ENCODE data around the gene FAM20A. TPM values are rescaled to one million over a fixed set of nuclear protein-coding genes. Genes with fewer than 3 reads are reported as not detected.

The FAM20A gene
- total RNA-seq, result 5.2 TPM

GRCh38 chr17:68600931-68601564 lies at the start of gene FAM20A:
Gene FAM20A, minus strand, starts transcription at chr17:68601367. Its CDS starts 701 bp downstream, at chr17:68600666.
- peak within 1 kb of the TSS; percentile 66 to 69 (median 67) for H3K4me3 ChIP-seq (ENCODE audit: low read length in 3 of 3)
- H3K27ac ChIP-seq (ENCODE audit: low read depth, low read length), result peak within 1 kb of the TSS; percentile 79
- H3K27me3 ChIP-seq (ENCODE audit: control insufficient read depth in 3 of 3, insufficient read depth in 3 of 3, low read length in 3 of 3), result peaks cover 9 to 24% (median 22%) of the 10 kb centered on the region in 3 donors
- H3K4me1 ChIP-seq (ENCODE audit: control insufficient read depth in 3 of 3, insufficient read depth in 3 of 3, low read length in 3 of 3), result peaks cover 11 to 19% (median 11%) of the 10 kb centered on the region in 3 donors
- H3K9ac ChIP-seq (ENCODE audit: low read depth in 1 of 3, low read length in 3 of 3), result peak within 1 kb of the TSS; percentile 57 to 74 (median 69)
- no peaks in the 10 kb centered on the region for H3K9me3 ChIP-seq (ENCODE audit: control insufficient read depth in 3 of 3, low read length in 3 of 3)
- H3K36me3 ChIP-seq (ENCODE audit: control insufficient read depth in 3 of 3, insufficient read depth in 3 of 3, low read length in 3 of 3), result no peaks in the 10 kb centered on the region

DNA sequence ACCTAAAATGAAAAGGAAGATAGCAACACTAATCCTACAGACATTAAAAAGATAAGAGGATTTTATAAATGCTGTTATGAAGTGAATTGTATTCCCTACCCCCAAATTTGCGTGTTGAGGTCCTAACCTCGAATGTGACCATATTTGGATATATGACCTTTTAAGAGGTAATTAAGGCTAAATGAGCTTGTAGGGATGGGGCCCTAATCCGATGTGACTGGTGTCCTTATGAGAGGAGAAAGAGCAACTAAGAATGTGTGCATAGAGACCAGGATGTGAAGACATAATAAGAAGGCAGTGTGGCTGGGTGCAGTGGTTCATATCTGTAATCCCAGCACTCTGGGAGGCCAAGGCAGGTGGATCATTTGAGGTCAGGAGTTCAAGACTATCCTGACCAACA lies 48.2 kb upstream of the FAM20A start:
- no peaks in the 10 kb centered on the region for H3K9me3 ChIP-seq (ENCODE audit: control insufficient read depth in 3 of 3, low read length in 3 of 3)
- H3K27me3 ChIP-seq (ENCODE audit: control insufficient read depth in 3 of 3, insufficient read depth in 3 of 3, low read length in 3 of 3), result no peaks in the 10 kb centered on the region
- no peak overlapping the region for H3K4me3 ChIP-seq (ENCODE audit: low read length in 3 of 3)
- H3K36me3 ChIP-seq (ENCODE audit: control insufficient read depth in 3 of 3, insufficient read depth in 3 of 3, low read length in 3 of 3), result no peaks in the 10 kb centered on the region
- H3K4me1 ChIP-seq (ENCODE audit: control insufficient read depth in 3 of 3, insufficient read depth in 3 of 3, low read length in 3 of 3), result no peaks in the 10 kb centered on the region
- no peak overlapping the region for H3K9ac ChIP-seq (ENCODE audit: low read depth in 1 of 3, low read length in 3 of 3)
- no peak overlapping the region for H3K27ac ChIP-seq (ENCODE audit: low read depth, low read length)

DNA sequence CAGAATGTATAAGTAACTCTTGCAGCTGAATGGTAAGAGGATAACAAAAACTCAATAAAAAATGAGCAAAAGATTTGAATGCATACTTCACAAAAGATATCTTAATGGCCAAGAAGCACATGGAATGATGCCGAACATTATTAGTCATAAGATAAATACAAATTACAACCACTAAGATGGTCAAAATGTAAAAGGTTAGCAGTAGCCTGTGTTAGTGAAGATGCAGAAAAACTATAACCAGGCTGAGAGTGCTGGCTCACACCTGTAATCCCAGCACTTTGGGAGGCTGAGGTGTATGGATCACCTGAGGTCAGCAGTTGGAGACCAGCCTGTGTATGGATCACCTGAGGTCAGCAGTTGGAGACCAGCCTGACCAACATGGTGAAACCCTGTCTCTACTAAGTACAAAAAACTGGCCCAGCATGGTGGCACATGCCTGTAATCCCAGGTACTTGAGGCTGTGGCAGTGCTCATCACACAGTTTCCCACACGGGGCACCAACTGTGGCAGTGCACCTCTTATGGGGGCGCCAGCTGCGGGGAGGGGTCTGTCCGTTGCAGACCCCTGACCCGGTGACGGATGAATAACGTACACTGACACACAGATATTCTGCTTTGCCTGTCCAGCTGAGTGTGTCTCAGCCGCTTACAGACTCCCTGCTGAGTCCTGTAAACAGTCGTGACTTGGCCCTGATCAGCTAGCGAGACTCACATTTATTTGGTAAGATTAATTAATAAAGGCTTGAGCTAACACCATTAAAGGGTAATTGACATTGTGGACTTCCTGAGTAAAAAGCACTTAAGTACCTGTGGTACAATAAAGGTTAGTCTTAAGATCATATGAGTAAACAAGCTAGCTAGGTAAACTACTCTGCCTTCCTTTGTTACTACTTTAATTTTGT lies 45.7 kb upstream of the FAM20A start:
- Histone ChIP-seq H3K4me3 (ENCODE audit: low read length in 3 of 3) (no peak overlapping the region), H3K36me3 (ENCODE audit: control insufficient read depth in 3 of 3, insufficient read depth in 3 of 3, low read length in 3 of 3) (no peaks in the 10 kb centered on the region), H3K27ac (ENCODE audit: low read depth, low read length) (no peak overlapping the region), H3K27me3 (ENCODE audit: control insufficient read depth in 3 of 3, insufficient read depth in 3 of 3, low read length in 3 of 3) (no peaks in the 10 kb centered on the region), H3K4me1 (ENCODE audit: control insufficient read depth in 3 of 3, insufficient read depth in 3 of 3, low read length in 3 of 3) (no peaks in the 10 kb centered on the region), H3K9me3 (ENCODE audit: control insufficient read depth in 3 of 3, low read length in 3 of 3) (no peaks in the 10 kb centered on the region), H3K9ac (ENCODE audit: low read depth in 1 of 3, low read length in 3 of 3) (no peak overlapping the region)

GRCh38 chr17:68642118-68642412 lies 40.9 kb upstream of the FAM20A start:
- Histone ChIP-seq H3K9ac (ENCODE audit: low read depth in 1 of 3, low read length in 3 of 3) (no peak overlapping the region), H3K27ac (ENCODE audit: low read depth, low read length) (no peak overlapping the region), H3K27me3 (ENCODE audit: control insufficient read depth in 3 of 3, insufficient read depth in 3 of 3, low read length in 3 of 3) (no peaks in the 10 kb centered on the region), H3K4me1 (ENCODE audit: control insufficient read depth in 3 of 3, insufficient read depth in 3 of 3, low read length in 3 of 3) (peaks cover 0 to 4% (median 0%) of the 10 kb centered on the region in 3 donors), H3K36me3 (ENCODE audit: control insufficient read depth in 3 of 3, insufficient read depth in 3 of 3, low read length in 3 of 3) (no peaks in the 10 kb centered on the region), H3K4me3 (ENCODE audit: low read length in 3 of 3) (no peak overlapping the region), H3K9me3 (ENCODE audit: control insufficient read depth in 3 of 3, low read length in 3 of 3) (no peaks in the 10 kb centered on the region)

DNA sequence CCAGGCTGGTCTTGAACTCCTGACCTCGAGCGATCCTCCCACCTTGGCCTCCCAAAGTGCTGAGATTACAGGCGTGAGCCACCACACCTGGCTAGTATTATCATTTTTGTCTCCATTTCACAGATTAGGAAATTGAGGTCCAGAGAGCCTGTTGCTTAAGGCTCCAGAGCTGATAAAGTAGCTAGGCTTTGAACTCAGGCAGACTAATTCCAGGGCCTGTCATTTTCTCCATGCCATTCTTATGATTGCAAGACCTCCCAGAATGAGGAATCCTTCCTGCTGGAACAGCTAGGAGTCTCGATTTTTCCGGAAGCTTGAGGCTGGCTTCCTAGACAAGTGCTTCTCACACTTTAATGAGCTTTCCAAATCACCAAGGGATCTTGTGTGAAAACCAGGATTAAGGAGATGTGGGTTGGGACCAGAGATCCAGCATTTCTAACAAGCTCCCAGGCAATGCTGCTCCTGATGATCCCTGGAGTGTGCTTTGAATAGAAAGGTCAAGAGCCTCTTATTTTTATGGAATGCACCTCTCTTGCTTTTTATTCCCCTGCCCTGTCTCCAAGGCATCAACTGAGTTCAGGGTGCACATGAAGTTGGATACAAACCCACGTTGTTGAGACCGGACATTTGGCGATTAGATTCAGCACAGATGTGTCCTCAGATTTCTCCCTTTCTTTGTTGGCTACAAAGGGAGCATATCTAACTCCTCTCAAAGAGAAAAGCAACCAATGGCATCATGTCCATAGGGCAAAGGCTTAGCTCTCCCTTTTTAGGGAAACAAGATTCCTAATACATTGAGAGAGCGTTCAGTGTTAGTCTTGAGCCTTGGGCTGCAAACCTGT lies 40.3 kb upstream of the FAM20A start:
- H3K4me1 ChIP-seq (ENCODE audit: control insufficient read depth in 3 of 3, insufficient read depth in 3 of 3, low read length in 3 of 3), result peaks cover 0 to 4% (median 0%) of the 10 kb centered on the region in 3 donors
- H3K9ac ChIP-seq (ENCODE audit: low read depth in 1 of 3, low read length in 3 of 3), result no peak overlapping the region
- no peak overlapping the region for H3K27ac ChIP-seq (ENCODE audit: low read depth, low read length)
- no peak overlapping the region for H3K4me3 ChIP-seq (ENCODE audit: low read length in 3 of 3)
- no peaks in the 10 kb centered on the region for H3K27me3 ChIP-seq (ENCODE audit: control insufficient read depth in 3 of 3, insufficient read depth in 3 of 3, low read length in 3 of 3)
- no peaks in the 10 kb centered on the region for H3K9me3 ChIP-seq (ENCODE audit: control insufficient read depth in 3 of 3, low read length in 3 of 3)
- no peaks in the 10 kb centered on the region for H3K36me3 ChIP-seq (ENCODE audit: control insufficient read depth in 3 of 3, insufficient read depth in 3 of 3, low read length in 3 of 3)

- no peak overlapping the region for H3K27ac ChIP-seq (ENCODE audit: low read depth, low read length)
- H3K36me3 ChIP-seq (ENCODE audit: control insufficient read depth in 3 of 3, insufficient read depth in 3 of 3, low read length in 3 of 3), result no peaks in the 10 kb centered on the region
- H3K27me3 ChIP-seq (ENCODE audit: control insufficient read depth in 3 of 3, insufficient read depth in 3 of 3, low read length in 3 of 3), result no peaks in the 10 kb centered on the region
- no peak overlapping the region for H3K4me3 ChIP-seq (ENCODE audit: low read length in 3 of 3)
- no peaks in the 10 kb centered on the region for H3K9me3 ChIP-seq (ENCODE audit: control insufficient read depth in 3 of 3, low read length in 3 of 3)
- peaks cover 0 to 4% (median 0%) of the 10 kb centered on the region in 3 donors for H3K4me1 ChIP-seq (ENCODE audit: control insufficient read depth in 3 of 3, insufficient read depth in 3 of 3, low read length in 3 of 3)
- no peak overlapping the region for H3K9ac ChIP-seq (ENCODE audit: low read depth in 1 of 3, low read length in 3 of 3)
Observed at GRCh38 chr17:68640242-68640989, 39.2 kb upstream of the FAM20A start.

DNA sequence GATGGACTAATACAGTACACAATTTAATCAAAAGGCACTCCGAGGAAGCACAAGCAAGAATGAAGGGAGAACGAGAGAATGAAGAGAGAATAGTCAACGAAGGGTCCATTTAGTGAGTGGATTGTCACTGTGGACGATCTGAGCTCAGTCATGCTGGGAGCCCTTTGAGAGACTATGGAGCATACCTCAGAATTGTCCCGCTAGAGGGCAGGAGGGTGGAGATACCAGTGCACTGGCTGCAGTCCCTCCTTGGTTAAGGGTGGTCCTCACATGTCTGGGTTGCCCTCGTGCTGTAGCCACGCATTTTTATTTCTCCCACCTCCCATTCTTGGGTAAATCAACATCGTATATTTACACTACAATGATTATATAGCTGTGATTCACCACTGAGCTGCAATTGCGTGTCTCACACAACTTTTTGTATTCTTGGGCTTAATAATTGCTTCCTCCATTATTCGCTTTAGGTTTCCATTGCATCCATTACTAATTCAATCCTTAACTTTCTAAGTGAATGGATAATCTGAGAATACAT lies 33.2 kb upstream of the FAM20A start:
- Histone ChIP-seq H3K4me3 (ENCODE audit: low read length in 3 of 3) (no peak overlapping the region), H3K36me3 (ENCODE audit: control insufficient read depth in 3 of 3, insufficient read depth in 3 of 3, low read length in 3 of 3) (no peaks in the 10 kb centered on the region), H3K9me3 (ENCODE audit: control insufficient read depth in 3 of 3, low read length in 3 of 3) (no peaks in the 10 kb centered on the region), H3K4me1 (ENCODE audit: control insufficient read depth in 3 of 3, insufficient read depth in 3 of 3, low read length in 3 of 3) (no peaks in the 10 kb centered on the region), H3K27ac (ENCODE audit: low read depth, low read length) (no peak overlapping the region), H3K9ac (ENCODE audit: low read depth in 1 of 3, low read length in 3 of 3) (no peak overlapping the region), H3K27me3 (ENCODE audit: control insufficient read depth in 3 of 3, insufficient read depth in 3 of 3, low read length in 3 of 3) (no peaks in the 10 kb centered on the region)

DNA sequence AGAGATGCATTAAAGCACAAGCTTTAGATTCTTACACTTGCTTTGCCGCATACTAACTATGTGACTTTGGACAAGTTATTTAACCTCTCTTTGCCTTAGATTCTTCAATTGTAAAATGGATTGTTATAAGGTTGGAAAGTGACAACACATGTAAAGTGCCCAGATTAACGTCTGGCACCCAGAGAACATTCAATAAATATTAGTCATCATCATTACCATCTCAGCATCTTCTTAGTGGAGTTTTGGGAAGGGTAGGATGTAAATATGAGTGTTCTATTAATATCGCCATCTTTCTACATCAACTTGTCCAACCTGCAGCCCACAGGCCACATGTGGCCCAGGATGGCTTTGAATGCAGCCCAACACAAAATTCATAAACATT lies 27.4 kb upstream of the FAM20A start:
- no peaks in the 10 kb centered on the region for H3K4me1 ChIP-seq (ENCODE audit: control insufficient read depth in 3 of 3, insufficient read depth in 3 of 3, low read length in 3 of 3)
- no peak overlapping the region for H3K4me3 ChIP-seq (ENCODE audit: low read length in 3 of 3)
- H3K36me3 ChIP-seq (ENCODE audit: control insufficient read depth in 3 of 3, insufficient read depth in 3 of 3, low read length in 3 of 3), result no peaks in the 10 kb centered on the region
- H3K9me3 ChIP-seq (ENCODE audit: control insufficient read depth in 3 of 3, low read length in 3 of 3), result no peaks in the 10 kb centered on the region
- no peak overlapping the region for H3K27ac ChIP-seq (ENCODE audit: low read depth, low read length)
- H3K9ac ChIP-seq (ENCODE audit: low read depth in 1 of 3, low read length in 3 of 3), result no peak overlapping the region
- H3K27me3 ChIP-seq (ENCODE audit: control insufficient read depth in 3 of 3, insufficient read depth in 3 of 3, low read length in 3 of 3), result no peaks in the 10 kb centered on the region

GRCh38 chr17:68627956-68628575 lies 26.9 kb upstream of the FAM20A start:
- no peaks in the 10 kb centered on the region for H3K36me3 ChIP-seq (ENCODE audit: control insufficient read depth in 3 of 3, insufficient read depth in 3 of 3, low read length in 3 of 3)
- no peak overlapping the region for H3K4me3 ChIP-seq (ENCODE audit: low read length in 3 of 3)
- H3K9ac ChIP-seq (ENCODE audit: low read depth in 1 of 3, low read length in 3 of 3), result no peak overlapping the region
- no peaks in the 10 kb centered on the region for H3K27me3 ChIP-seq (ENCODE audit: control insufficient read depth in 3 of 3, insufficient read depth in 3 of 3, low read length in 3 of 3)
- no peak overlapping the region for H3K27ac ChIP-seq (ENCODE audit: low read depth, low read length)
- no peaks in the 10 kb centered on the region for H3K4me1 ChIP-seq (ENCODE audit: control insufficient read depth in 3 of 3, insufficient read depth in 3 of 3, low read length in 3 of 3)
- H3K9me3 ChIP-seq (ENCODE audit: control insufficient read depth in 3 of 3, low read length in 3 of 3), result no peaks in the 10 kb centered on the region
